ENCODE results near the gene TGFBRAP1.

DNA sequence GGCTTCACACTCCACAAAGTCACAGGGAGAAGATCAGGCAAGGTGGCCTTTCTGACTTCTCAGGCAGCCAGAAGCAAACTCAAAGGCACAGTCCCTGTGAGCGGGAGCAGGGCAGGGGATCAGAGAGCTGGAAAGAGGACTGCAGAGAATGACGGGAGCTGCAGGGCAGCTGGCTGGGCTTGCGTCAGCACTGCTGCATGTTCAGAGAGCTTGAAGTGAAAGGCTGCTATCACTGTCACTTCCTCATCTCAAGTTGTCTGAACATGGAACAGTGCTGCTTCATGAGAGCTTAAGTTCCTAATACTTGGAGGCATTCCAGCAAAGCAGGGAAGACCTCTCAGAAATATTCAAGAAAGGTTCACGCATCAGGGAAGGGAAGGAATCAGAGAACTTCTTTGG lies 20.4 kb downstream of the TGFBRAP1 start:
- TF ChIP-seq, protein P1, sequence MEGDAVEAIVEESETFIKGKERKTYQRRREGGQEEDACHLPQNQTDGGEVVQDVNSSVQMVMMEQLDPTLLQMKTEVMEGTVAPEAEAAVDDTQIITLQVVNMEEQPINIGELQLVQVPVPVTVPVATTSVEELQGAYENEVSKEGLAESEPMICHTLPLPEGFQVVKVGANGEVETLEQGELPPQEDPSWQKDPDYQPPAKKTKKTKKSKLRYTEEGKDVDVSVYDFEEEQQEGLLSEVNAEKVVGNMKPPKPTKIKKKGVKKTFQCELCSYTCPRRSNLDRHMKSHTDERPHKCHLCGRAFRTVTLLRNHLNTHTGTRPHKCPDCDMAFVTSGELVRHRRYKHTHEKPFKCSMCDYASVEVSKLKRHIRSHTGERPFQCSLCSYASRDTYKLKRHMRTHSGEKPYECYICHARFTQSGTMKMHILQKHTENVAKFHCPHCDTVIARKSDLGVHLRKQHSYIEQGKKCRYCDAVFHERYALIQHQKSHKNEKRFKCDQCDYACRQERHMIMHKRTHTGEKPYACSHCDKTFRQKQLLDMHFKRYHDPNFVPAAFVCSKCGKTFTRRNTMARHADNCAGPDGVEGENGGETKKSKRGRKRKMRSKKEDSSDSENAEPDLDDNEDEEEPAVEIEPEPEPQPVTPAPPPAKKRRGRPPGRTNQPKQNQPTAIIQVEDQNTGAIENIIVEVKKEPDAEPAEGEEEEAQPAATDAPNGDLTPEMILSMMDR (IDR thresholded peaks at IDR 0.05): no peak
- TF ChIP-seq POLR2A (IDR thresholded peaks at IDR 0.05): no peak
